ENCODE measurements around the gene GP1BB. TPM values are rescaled to one million over a fixed set of nuclear protein-coding genes. Genes with fewer than 3 reads are reported as not detected.

Gene GP1BB
- total RNA-seq, 1 donor from 2014 or later, result 5.7 TPM

DNA sequence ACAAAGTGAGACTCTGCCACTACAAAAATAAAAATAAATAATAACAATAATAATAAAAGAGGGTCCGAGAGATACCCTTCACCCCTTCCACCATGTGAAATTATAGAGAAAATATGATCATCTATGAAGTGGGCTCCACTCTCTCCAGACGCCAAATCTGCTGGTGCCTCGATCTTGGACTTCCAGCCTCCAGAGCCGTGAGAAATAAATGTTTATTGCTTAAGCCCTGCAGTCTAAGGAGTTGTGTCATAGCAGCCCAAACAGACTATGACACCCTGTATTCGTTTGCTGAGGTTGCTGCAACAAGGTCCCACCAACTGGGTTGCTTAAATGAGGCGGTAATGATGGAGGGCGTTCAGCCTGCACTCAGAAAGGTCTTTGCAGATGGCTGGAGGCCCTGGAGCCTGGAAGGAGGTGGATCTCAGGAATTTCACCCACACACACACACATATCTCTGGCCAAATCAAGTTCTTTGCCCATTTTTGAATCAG is 16.6 kb upstream of the GP1BB start:
- peaks cover 24% of the 10 kb centered on the region for H3K27me3 Mint-ChIP-seq (ENCODE audit: low read depth)
- TF ChIP-seq, protein P1, sequence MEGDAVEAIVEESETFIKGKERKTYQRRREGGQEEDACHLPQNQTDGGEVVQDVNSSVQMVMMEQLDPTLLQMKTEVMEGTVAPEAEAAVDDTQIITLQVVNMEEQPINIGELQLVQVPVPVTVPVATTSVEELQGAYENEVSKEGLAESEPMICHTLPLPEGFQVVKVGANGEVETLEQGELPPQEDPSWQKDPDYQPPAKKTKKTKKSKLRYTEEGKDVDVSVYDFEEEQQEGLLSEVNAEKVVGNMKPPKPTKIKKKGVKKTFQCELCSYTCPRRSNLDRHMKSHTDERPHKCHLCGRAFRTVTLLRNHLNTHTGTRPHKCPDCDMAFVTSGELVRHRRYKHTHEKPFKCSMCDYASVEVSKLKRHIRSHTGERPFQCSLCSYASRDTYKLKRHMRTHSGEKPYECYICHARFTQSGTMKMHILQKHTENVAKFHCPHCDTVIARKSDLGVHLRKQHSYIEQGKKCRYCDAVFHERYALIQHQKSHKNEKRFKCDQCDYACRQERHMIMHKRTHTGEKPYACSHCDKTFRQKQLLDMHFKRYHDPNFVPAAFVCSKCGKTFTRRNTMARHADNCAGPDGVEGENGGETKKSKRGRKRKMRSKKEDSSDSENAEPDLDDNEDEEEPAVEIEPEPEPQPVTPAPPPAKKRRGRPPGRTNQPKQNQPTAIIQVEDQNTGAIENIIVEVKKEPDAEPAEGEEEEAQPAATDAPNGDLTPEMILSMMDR (IDR thresholded peaks at IDR 0.05; ENCODE audit: unreplicated experiment), result no peak
- H3K9me3 Mint-ChIP-seq, result no peaks in the 10 kb centered on the region
- no peak overlapping the region for H3K27ac Mint-ChIP-seq
- no peaks in the 10 kb centered on the region for H3K36me3 Mint-ChIP-seq
- no peak for DNase-seq (ENCODE audit: low spot score in 2 of 2, unreplicated experiment in 2 of 2)
- H3K4me3 Mint-ChIP-seq, result no peak overlapping the region
- no peaks in the 10 kb centered on the region for H3K4me1 Mint-ChIP-seq

DNA sequence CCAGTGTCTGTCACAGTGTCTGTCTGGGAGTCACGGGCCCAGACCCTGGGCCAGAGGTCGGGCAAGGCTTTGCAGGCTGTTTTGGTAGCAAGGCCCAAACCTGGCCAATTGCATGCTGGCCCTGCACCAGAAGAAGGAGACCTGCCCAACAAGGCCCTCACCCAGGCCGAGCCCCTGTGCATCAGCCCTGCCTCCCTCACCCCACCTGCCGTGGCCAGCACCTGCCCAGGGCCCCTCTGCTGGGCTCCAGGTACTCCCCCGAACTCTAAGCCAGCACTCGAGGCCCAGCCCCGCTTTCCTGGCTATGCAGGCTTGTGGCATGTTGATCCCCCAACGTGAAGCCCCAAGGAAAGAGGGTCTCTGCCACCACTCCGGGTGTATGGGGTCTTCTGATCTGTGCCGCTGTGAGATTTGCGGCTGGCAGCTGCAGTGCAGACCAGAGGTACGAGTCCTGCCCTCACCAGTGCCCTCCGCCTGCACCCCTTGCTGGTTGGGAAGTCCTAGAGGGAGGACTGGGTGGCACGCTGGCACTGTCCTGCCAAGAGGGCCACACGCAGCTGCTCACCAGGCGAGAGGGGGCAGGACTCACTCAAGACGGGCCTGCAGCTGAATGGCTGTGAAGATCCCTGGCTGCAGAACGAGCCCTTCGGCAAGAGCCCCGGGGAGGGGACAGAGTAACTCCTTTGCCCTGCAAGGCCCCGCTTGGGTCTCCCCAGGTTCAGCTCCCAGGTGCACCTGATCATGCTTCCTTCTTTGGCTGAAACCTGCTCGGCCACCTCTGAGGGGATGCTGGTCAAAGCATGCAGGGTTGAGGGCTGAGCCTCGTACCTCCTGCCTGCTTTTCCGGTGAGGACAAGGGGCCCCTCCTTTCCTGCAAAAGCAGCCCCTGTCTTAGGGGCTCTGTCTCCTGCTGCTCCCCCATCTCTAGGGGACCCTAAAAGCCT is 15.7 kb upstream of the GP1BB start:
- no peak for DNase-seq (ENCODE audit: low spot score in 2 of 2, unreplicated experiment in 2 of 2)
- TF ChIP-seq, protein P1 (IDR thresholded peaks at IDR 0.05; ENCODE audit: unreplicated experiment), result no peak
- Mint-ChIP-seq H3K27ac (no peak overlapping the region), H3K4me3 (no peak overlapping the region), H3K27me3 (ENCODE audit: low read depth) (peaks cover 23% of the 10 kb centered on the region), H3K9me3 (no peaks in the 10 kb centered on the region), H3K36me3 (no peaks in the 10 kb centered on the region), H3K4me1 (no peaks in the 10 kb centered on the region)

DNA sequence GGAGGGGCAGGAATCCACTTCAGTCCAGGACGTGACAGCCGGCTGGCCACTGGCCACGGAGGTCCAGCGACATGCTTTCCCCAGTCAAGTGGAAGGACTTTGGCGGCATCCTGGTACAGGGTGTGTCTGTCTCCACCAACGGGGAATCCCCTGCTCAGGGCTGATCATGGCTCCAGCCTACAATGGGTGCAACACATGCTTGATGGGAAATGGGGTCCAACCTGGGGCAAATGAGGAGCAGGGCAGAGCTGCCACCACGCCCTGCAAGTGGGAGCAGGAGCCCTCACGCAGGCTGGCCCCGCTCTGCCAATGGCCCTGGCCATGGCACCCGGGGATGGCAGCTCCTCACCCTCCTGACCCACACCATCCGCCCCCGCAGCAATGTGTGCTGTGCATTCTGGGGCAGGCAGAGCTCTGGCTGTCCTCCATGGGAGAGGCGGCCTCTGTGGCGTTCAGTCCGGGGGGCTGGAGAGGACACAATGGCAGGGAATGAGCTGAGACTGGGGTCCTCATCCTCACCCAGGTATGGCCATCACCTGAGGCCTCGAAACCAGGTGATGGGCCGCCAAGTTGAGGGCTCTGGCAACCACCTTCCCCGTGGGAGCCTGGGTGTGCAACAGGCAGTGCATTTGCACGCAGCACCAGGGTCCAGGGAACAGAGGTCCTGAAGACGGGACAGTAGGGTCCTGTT is 14.9 kb upstream of the GP1BB start:
- H3K27me3 Mint-ChIP-seq (ENCODE audit: low read depth), result peaks cover 18% of the 10 kb centered on the region
- no peak overlapping the region for H3K27ac Mint-ChIP-seq
- no peaks in the 10 kb centered on the region for H3K9me3 Mint-ChIP-seq
- H3K36me3 Mint-ChIP-seq, result no peaks in the 10 kb centered on the region
- no peak for DNase-seq (ENCODE audit: low spot score in 2 of 2, unreplicated experiment in 2 of 2)
- no peak overlapping the region for H3K4me3 Mint-ChIP-seq
- H3K4me1 Mint-ChIP-seq, result no peaks in the 10 kb centered on the region
- TF ChIP-seq, protein P1 (IDR thresholded peaks at IDR 0.05; ENCODE audit: unreplicated experiment), result no peak

DNA sequence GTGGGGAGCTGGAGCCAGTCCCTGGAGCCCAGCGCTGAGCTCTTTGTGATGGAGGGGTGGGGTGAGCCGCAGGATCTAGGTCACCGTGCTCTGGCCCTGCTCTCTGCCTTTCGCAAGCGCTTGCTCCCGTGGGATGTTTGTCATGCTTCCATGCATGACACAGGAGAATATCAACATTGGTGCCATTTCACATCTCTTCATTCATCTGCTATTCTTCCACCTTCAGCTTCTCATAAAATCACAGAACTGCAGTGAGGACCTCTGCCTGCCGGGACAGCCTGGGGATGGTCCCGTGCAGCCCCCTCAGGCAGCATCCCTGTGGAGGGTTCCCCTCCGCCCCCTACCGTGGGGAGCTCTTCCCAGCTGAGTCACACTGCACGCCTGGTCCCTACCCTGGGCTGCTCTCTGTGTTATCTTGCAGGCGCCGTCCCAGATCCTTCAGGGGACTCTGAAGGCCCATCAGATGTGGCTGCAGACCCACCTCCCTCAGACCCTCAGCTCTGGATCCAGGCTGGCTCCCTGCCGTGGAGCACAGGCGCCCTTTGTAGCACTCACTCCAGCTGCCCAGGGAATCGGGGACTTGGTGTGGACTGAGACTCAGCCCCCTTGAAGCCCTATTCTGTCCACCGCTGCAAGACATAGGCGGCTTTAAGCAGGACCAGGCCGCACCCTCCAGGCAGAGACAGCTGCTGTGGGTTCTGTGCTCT is 14.1 kb upstream of the GP1BB start:
- Mint-ChIP-seq H3K4me3 (no peak overlapping the region), H3K27ac (no peak overlapping the region), H3K4me1 (no peaks in the 10 kb centered on the region), H3K9me3 (no peaks in the 10 kb centered on the region), H3K27me3 (ENCODE audit: low read depth) (peaks cover 14% of the 10 kb centered on the region), H3K36me3 (no peaks in the 10 kb centered on the region)
- TF ChIP-seq, protein P1 (IDR thresholded peaks at IDR 0.05; ENCODE audit: unreplicated experiment), result no peak
- no peak for DNase-seq (ENCODE audit: low spot score in 2 of 2, unreplicated experiment in 2 of 2)

DNA sequence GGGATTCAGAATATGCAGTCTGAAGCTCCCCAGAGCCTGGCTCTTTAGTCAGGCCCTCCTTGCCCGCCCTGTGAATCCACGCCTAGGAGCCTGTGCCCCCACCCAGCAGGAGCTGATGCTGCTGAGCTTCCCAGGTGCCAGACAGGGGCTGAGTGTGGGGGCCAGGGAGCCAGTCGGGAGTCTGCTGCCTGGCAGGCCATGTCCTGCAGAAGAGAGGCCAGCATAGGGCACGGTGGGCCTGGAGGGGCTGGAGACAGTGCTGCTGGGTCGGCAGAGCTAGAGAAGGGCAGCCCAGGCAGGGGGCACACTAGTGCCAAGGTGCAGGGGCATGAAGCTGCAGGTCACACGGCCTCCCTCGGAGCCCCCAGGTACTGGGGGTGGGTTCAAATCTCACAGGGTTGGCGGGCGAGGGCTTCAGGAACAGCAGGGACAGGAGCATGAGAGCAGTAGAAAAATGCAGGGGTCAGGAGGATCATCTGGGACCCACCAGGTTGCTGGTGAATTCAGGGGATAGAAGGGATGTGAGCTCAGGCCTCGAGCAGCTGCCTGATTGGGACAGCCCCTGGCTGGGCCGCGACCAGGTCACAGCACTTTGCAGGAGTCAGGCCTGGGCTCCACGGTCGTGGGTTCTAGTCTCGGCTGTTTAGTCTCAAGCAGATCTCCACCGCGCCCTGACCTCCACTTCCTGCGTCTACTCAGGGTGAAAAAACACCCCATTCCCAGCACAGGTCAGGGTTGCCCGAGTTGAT is 13.1 kb upstream of the GP1BB start:
- TF ChIP-seq, protein P1 (IDR thresholded peaks at IDR 0.05; ENCODE audit: unreplicated experiment), result no peak
- Mint-ChIP-seq H3K36me3 (no peaks in the 10 kb centered on the region), H3K9me3 (no peaks in the 10 kb centered on the region), H3K4me1 (peaks cover 1% of the 10 kb centered on the region), H3K27ac (no peak overlapping the region), H3K27me3 (ENCODE audit: low read depth) (peaks cover 13% of the 10 kb centered on the region), H3K4me3 (no peak overlapping the region)
- no peak for DNase-seq (ENCODE audit: low spot score in 2 of 2, unreplicated experiment in 2 of 2)

Data from mesothelial cell of epicardium (in vitro differentiated cells).